Pancreas (tissue), 10 donors: Measurements from ENCODE around the gene LGALSL. TPM values are rescaled to one million over a fixed set of nuclear protein-coding genes. Genes with fewer than 3 reads are reported as not detected.

ENCODE experiments used
- ATAC-seq, 4 donors: fragments of 200-7000 bp; cut with Tn5 transposase; one replicate each; pipeline versions ENCODE4 v1.8.0 to v1.9.1; 2020; ENCODE audit warnings: mild to moderate bottlenecking in 4 of 4, moderate library complexity in 4 of 4
- DNase-seq, 6 donors: peaks; one replicate each; pipeline ENCODE4 v3.0.0-alpha.2; 2020
- FAIRE-seq: peaks from 2 replicates; lab custom pipeline; 2012; peaks lifted over from hg19 to GRCh38; lab: Jason Lieb, UNC
- H3K27ac ChIP-seq, 4 donors: fragments of 200-600 bp; sonication (generic); 1 replicate in 3 of 4; 2 replicates in 1 of 4; pipeline versions ENCODE4 v1.5.0 to v1.8.0; 2020
- H3K27me3 ChIP-seq, 4 donors: fragments of 200-600 bp; one replicate each; pipeline ENCODE4 v1.8.0; 2021
- H3K36me3 ChIP-seq, 3 donors: fragments of 200-600 bp; sonication (generic) in 1 of 3; one replicate each; pipeline versions ENCODE4 v1.5.0 to v1.8.0; 2020 to 2021
- H3K4me1 ChIP-seq, 3 donors: fragments of 200-600 bp; one replicate each; pipeline ENCODE4 v1.8.0; 2021
- H3K4me3 ChIP-seq, 4 donors: fragments of 200-600 bp; sonication (generic) in 2 of 4; one replicate each; pipeline versions ENCODE4 v1.5.0 to v1.8.0; 2020 to 2021
- H3K9me3 ChIP-seq, 4 donors: fragments of 200-600 bp; one replicate each; pipeline ENCODE4 v1.8.0; 2021
- WGBS, 2 donors: extraction: QIAGEN DNeasy Blood & Tissue Kit; methylation state at CpG; one replicate each; pipeline ENCODE4 v1.1.7; 2013; 5-methylcytosine and 5-hydroxymethylcytosine counted together
- intact Hi-C, 3 donors: fragments of 100-400 bp; cut with DNase I; formaldehyde crosslinking; loops; one replicate each; pipeline versions ENCODE4 v1.11.1 to v1.14.2; 2022
- polyA plus RNA-seq, 2 donors: library from polyadenylated mRNA; stranded (reverse); fragments of 200-250 nt; gene quantifications; one replicate each; pipeline ENCODE4 v1.2.3, GENCODE V29; 2013
- total RNA-seq, 6 donors: library from RNA; stranded (reverse); fragmentation: NEBNext Ultra II Directional in 4 of 6; extraction: Animal tissue kit (Norgen Biotek cat#: 25700) in 4 of 6; gene quantifications; one replicate each; pipeline versions ENCODE4 v1.2.1 to v1.2.4, GENCODE V29; 2021 to 2023
- TF ChIP-seq, protein P1 (sequence below), 4 donors: fragments of 200-600 bp; sonication (generic) in 3 of 4; IDR thresholded peaks; one replicate each; pipeline versions ENCODE4 v1.5.0 to v1.8.0; 2021; ENCODE audit warnings: antibody characterized with exemption in 4 of 4
- donor health status: healthy with polysubstance abuse.
- donor health status: DM: no; HTN: no; CAD: no; lungs with moderate emphysema.
- donor health status: DM: no; HTN: no; CAD: no.
- donor health status: control.
- donor health status: control.
- donor health status: Bipolar disorder and iron deficiency.
- donor health status: DM: yes; HTN: yes; CAD: no.
- donor health status: DM: no; HTN: no; CAD: no.
- donor health status: DM: no; HTN: no; CAD: no.
- donor health status: DM: yes; HTN: yes; CAD: no.

The LGALSL gene
- total and polyA plus RNA-seq, 8 donors = 3.5 to 8.6 (median 5.8) TPM

DNA sequence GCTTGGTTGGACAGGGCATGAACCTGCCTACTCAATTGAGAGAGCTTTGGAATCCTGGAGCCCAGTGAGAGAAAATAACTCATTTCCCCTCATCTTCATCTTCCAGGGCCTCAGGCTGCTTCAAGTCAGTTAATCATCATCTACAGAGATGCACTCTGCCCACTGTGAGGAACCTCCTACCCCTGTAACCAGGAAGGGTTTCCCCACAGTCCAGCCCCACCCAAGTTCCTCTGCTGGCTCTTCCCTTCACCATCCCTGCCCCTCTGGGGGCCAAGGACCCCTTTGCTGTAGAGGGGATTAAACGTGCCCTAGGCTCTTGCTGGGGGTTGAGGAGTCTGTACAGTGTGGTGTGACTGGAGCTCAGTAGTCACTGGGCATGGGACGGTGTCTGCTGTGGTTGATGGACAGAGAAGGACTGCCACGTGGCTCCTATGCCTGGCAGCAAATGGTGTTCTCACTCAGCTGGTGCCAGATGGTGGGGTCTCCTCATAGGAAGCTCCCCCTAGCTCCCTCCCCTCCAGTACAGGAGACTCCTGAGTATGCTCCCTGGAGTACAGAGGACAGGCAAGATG lies 29.5 kb upstream of the LGALSL start:
- no peak for FAIRE-seq
- H3K4me3 ChIP-seq = no peak overlapping the region
- 81 to 98% methylated on average over 3 of the region's 3 CpGs for WGBS, 2 donors
- H3K9me3 ChIP-seq = no peaks in the 10 kb centered on the region
- H3K27me3 ChIP-seq = no peaks in the 10 kb centered on the region
- ATAC-seq = no peak
- intact Hi-C loops = no loop called here
- no peak for DNase-seq
- peaks cover 0 to 11% (median 0%) of the 10 kb centered on the region in 3 donors for H3K4me1 ChIP-seq
- H3K27ac ChIP-seq = no peak overlapping the region
- no peaks in the 10 kb centered on the region for H3K36me3 ChIP-seq
- TF ChIP-seq, protein P1, sequence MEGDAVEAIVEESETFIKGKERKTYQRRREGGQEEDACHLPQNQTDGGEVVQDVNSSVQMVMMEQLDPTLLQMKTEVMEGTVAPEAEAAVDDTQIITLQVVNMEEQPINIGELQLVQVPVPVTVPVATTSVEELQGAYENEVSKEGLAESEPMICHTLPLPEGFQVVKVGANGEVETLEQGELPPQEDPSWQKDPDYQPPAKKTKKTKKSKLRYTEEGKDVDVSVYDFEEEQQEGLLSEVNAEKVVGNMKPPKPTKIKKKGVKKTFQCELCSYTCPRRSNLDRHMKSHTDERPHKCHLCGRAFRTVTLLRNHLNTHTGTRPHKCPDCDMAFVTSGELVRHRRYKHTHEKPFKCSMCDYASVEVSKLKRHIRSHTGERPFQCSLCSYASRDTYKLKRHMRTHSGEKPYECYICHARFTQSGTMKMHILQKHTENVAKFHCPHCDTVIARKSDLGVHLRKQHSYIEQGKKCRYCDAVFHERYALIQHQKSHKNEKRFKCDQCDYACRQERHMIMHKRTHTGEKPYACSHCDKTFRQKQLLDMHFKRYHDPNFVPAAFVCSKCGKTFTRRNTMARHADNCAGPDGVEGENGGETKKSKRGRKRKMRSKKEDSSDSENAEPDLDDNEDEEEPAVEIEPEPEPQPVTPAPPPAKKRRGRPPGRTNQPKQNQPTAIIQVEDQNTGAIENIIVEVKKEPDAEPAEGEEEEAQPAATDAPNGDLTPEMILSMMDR (IDR thresholded peaks at IDR 0.05) = no peak

DNA sequence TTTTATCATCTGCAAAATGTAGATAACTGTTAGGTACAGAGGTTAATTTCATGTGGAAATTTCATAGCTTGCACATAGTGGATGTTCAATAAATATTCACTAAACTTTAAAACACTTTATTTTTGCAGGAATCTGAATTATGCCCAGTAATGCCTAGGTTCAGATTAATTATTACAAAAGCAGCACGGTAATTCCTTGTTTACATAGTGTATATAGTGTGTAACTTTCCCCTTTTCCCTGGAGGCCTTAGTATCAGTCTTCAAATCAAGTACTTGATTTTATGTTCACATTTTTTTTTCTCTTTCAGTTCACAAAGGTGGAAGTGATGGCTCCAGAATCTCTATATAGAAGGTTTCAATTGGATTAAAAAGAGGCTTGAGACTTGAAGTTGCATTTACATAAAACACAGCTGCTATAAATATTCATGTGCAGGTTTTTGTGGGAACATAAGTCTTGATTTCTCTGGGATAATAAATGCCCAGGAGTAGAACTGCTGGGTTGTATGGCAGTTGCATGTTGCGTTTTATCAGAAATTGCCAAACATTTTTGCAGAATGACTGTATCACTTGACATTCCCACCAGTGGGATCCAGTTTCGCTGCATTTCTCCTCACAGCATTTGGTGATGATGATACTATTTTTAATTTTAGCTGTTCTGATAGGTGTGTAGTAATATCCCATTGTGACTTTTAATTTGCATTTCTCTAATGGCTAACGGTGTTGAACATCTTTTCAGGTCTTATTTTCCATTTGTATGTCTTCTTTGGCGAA lies 27.6 kb upstream of the LGALSL start:
- DNase-seq (no peak), ATAC-seq (peak in 2 of 4 donors; percentile 36 to 53), FAIRE-seq (no peak)
- Histone ChIP-seq H3K27ac (no peak overlapping the region), H3K27me3 (no peaks in the 10 kb centered on the region), H3K36me3 (no peaks in the 10 kb centered on the region), H3K9me3 (no peaks in the 10 kb centered on the region), H3K4me1 (peaks cover 0 to 11% (median 0%) of the 10 kb centered on the region in 3 donors), H3K4me3 (no peak overlapping the region)
- TF ChIP-seq, protein P1 (IDR thresholded peaks at IDR 0.05) = no peak
- WGBS, 2 donors = 41 to 54% methylated on average over 5 of the region's 5 CpGs
- intact Hi-C loops = no loop called here

DNA sequence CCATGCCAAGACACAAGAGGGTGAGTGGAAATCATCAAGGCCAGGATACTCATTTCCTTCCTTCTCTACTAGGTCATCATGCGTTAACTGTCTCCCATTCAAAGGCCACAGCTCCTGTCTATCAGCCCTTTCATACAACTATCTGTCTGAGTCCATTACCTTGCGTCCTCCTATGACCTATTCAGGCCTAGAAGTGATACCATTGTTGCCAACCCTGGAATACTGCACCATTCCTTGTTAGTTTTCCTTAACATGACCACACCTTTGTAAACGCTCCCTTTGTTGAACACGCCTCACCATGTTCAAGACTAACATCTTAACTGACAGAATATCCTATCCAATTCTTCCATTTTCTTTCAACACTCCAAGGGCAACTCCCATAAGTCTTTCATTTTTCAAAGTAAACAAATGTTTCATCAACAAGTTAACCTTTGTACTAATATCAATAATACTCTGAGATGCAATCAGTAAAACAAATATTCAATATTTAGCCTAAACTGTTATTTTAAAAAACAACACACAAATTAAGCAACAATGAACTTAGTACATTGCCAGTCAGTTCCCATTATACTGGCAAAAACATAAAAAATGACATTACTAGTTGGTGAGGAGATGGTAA lies 19.8 kb upstream of the LGALSL start:
- FAIRE-seq (no peak), ATAC-seq (no peak), DNase-seq (no peak)
- Histone ChIP-seq H3K4me1 (peaks cover 0 to 4% (median 3%) of the 10 kb centered on the region in 3 donors), H3K27me3 (no peaks in the 10 kb centered on the region), H3K4me3 (no peak overlapping the region), H3K9me3 (no peaks in the 10 kb centered on the region), H3K27ac (no peak overlapping the region), H3K36me3 (no peaks in the 10 kb centered on the region)
- 88 to 92% methylated on average over 4 of the region's 4 CpGs for WGBS, 2 donors
- TF ChIP-seq, protein P1 (IDR thresholded peaks at IDR 0.05) = no peak
- intact Hi-C loops = no loop called here

DNA sequence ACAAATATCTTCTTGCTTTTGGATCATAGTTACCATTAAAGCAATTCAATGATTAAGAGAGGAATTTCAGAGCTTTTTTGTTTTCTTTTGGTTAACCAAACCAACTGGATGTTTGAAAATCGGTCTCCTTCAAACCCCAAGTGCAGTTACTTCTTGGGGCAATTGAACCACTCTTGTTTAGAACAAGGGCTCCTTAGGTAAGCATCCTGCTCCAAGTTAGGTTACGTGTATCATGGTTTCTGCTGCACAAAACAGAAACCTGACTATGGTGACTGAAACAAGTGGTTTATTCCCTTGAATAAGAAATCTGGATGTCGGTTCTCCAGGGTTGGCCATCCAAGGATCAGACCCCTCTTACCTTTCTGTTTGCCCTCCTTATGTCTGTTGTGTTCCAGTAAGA lies 16.1 kb upstream of the LGALSL start:
- Histone ChIP-seq H3K36me3 (no peaks in the 10 kb centered on the region), H3K4me1 (peaks cover 0 to 4% (median 3%) of the 10 kb centered on the region in 3 donors), H3K27ac (no peak overlapping the region), H3K4me3 (no peak overlapping the region), H3K27me3 (no peaks in the 10 kb centered on the region), H3K9me3 (no peaks in the 10 kb centered on the region)
- intact Hi-C loops = no loop called here
- 90% methylated on average over 3 of the region's 3 CpGs for WGBS, 2 donors
- FAIRE-seq (no peak), ATAC-seq (no peak), DNase-seq (no peak)
- TF ChIP-seq, protein P1 (IDR thresholded peaks at IDR 0.05) = no peak
